Panc1 (cell line): ENCODE data around the gene SAMD9L. TPM values are rescaled to one million over a fixed set of nuclear protein-coding genes. Genes with fewer than 3 reads are reported as not detected.

Experiments
- ATAC-seq: fragments of 200-7000 bp; cut with Tn5 transposase; 2 replicates; pipeline ENCODE4 v1.9.1; 2020; ENCODE audit warnings: mild to moderate bottlenecking, moderate library complexity
- BruUV-seq: library from RNA; stranded (reverse); fragments of 400-500 nt; replicated peaks from 2 replicates; lab custom pipeline; 2021; lab: Mats Ljungman, UMichigan
- CTCF ChIA-PET: fragments of 300-600 bp; sonication (Branson Sonifier 250); formaldehyde crosslinking; loops from one replicate; lab custom pipeline; 2022; ENCODE audit warnings: antibody characterized with exemption; lab: Charles Lee
- POLR2A ChIA-PET: fragments of 300-600 bp; sonication (Branson Sonifier 250); formaldehyde crosslinking; loops from one replicate; lab custom pipeline; 2022; ENCODE audit warnings: antibody characterized with exemption; lab: Charles Lee
- DNase-seq: peaks from one replicate; pipeline ENCODE4 v3.0.0-alpha.2; 2010; ENCODE audit warnings: low read depth, low spot score
- H3K27ac ChIP-seq: 2 replicates; pipeline ENCODE4 v1.5.1; 2011; ENCODE audit warnings: mild to moderate bottlenecking, low read length, inconsistent platforms
- H3K27me3 ChIP-seq: fragments of 200-500 bp; sonication (Bioruptor generic); 2 replicates; pipeline ENCODE4 v1.6.0; 2014; ENCODE audit warnings: low read length, inconsistent platforms; ENCODE audit not compliant: control insufficient read depth, insufficient read depth
- H3K36me3 ChIP-seq: fragments of 200-500 bp; sonication (Bioruptor generic); 2 replicates; pipeline ENCODE4 v1.5.1; 2014; ENCODE audit warnings: inconsistent platforms, mild to moderate bottlenecking, low read length, moderate library complexity; ENCODE audit not compliant: control insufficient read depth, insufficient read depth
- H3K4me1 ChIP-seq: 2 replicates; pipeline ENCODE4 v1.5.1; 2011; ENCODE audit warnings: inconsistent platforms, mild to moderate bottlenecking, low read length, moderate library complexity; ENCODE audit not compliant: control insufficient read depth, insufficient read depth
- H3K4me3 ChIP-seq, 2 experiments: 2 replicates each; pipeline ENCODE4 v1.5.1; 2011 to 2012; ENCODE audit warnings: low read depth in 2 of 2, low read length in 2 of 2, mild to moderate bottlenecking in 2 of 2, inconsistent platforms in 1 of 2, moderate library complexity in 1 of 2
- H3K9me3 ChIP-seq: fragments of 200-500 bp; sonication (Bioruptor generic); 2 replicates; pipeline ENCODE4 v1.5.1; 2014; ENCODE audit warnings: low read depth, mild to moderate bottlenecking, inconsistent platforms, low read length, moderate library complexity; ENCODE audit not compliant: control insufficient read depth, insufficient read depth
- CTCF ChIP-seq: fragments of 450-650 bp; IDR thresholded peaks from 2 replicates; pipeline ENCODE4 v1.5.1; 2017; ENCODE audit warnings: mild to moderate bottlenecking
- POLR2AphosphoS5 ChIP-seq: IDR thresholded peaks from 2 replicates; pipeline ENCODE4 v1.6.1; 2012; ENCODE audit warnings: mild to moderate bottlenecking, low read depth, low read length, moderate library complexity
- REST ChIP-seq, 2 experiments: IDR thresholded peaks; 2 replicates each; pipeline ENCODE4 v1.6.1; 2011 to 2012; ENCODE audit warnings: low read depth in 2 of 2, control low read depth in 1 of 2, low read length in 1 of 2, mild to moderate bottlenecking in 1 of 2, moderate library complexity in 1 of 2; ENCODE audit not compliant: insufficient read depth in 1 of 2
- SIN3A ChIP-seq: IDR thresholded peaks from 2 replicates; pipeline ENCODE4 v1.6.1; 2012; ENCODE audit warnings: low read depth, mild to moderate bottlenecking, low read length, moderate library complexity, borderline replicate concordance; ENCODE audit not compliant: insufficient read depth
- TCF7L2 ChIP-seq: IDR thresholded peaks from 2 replicates; pipeline ENCODE4 v1.6.1; 2011; ENCODE audit warnings: mild to moderate bottlenecking, low read depth, low read length, inconsistent platforms
- in situ Hi-C: cut with HindIII; loops from 2 replicates; pipeline ENCODE4 v1.10.0; 2016; ENCODE audit warnings: low sequenced_read_pairs, low pct_unique_long_range_greater_than_20kb
- intact Hi-C: fragments of 100-400 bp; cut with micrococcal nuclease; formaldehyde crosslinking; loops from one replicate; pipeline ENCODE4 v1.10.0; 2022; ENCODE audit not compliant: unreplicated experiment
- total RNA-seq: library from RNA; stranded (reverse); gene quantifications from one replicate; pipeline ENCODE4 v1.2.1, GENCODE V29; 2021; ENCODE audit not compliant: unreplicated experiment

Gene SAMD9L
- total RNA-seq, 1 experiment from 2014 or later, result 1.3 TPM

- no peaks in the 10 kb centered on the region for H3K9me3 ChIP-seq
- ATAC-seq, result no peak
Measured at GRCh38 chr7:93172683-93173082, 24.5 kb upstream of the SAMD9L start.

GRCh38 chr7:93171606-93172226 is 23.5 kb upstream of the SAMD9L start:
- H3K36me3 ChIP-seq, result no peaks in the 10 kb centered on the region
- no TSS peak for BruUV-seq
- in situ Hi-C loops (no loop called here), intact Hi-C loops (no loop called here)
- no peak for ATAC-seq
- H3K27ac ChIP-seq, result no peak overlapping the region
- TF ChIP-seq SIN3A (no peak), CTCF (no peak), TCF7L2 (no peak), POLR2AphosphoS5 (no peak), REST (IDR thresholded peaks at IDR 0.05; ENCODE audit: insufficient read depth in 1 of 2, low read depth in 2 of 2, low read length in 1 of 2) (no peak)
- ChIA-PET CTCF (no interaction called here), POLR2A (no interaction called here)
- H3K27me3 ChIP-seq, result no peaks in the 10 kb centered on the region
- H3K9me3 ChIP-seq, result no peaks in the 10 kb centered on the region
- DNase-seq, result no peak
- H3K4me3 ChIP-seq, result no peak overlapping the region
- H3K4me1 ChIP-seq, result no peaks in the 10 kb centered on the region

More at GRCh38 chr7:93172683-93173082, 24.5 kb upstream of the SAMD9L start:
- no peaks in the 10 kb centered on the region for H3K4me1 ChIP-seq
- BruUV-seq, result no TSS peak
- no peak for DNase-seq
- no peak overlapping the region for H3K27ac ChIP-seq
- H3K36me3 ChIP-seq, result no peaks in the 10 kb centered on the region
- intact Hi-C loops, result no loop called here
- in situ Hi-C loops, result no loop called here
- POLR2A ChIA-PET, result no interaction called here
- TF ChIP-seq TCF7L2 (no peak), POLR2AphosphoS5 (no peak), CTCF (no peak), SIN3A (no peak), REST (IDR thresholded peaks at IDR 0.05; ENCODE audit: insufficient read depth in 1 of 2, low read depth in 2 of 2, low read length in 1 of 2) (no peak)
- no peaks in the 10 kb centered on the region for H3K27me3 ChIP-seq
- no peak overlapping the region for H3K4me3 ChIP-seq
- CTCF ChIA-PET, result no interaction called here
